Heart left ventricle (tissue), 16 donors: ENCODE data around the gene CNTROB. TPM values are rescaled to one million over a fixed set of nuclear protein-coding genes. Genes with fewer than 3 reads are reported as not detected.
A peak's percentile ranks its signal among the peaks of the same experiment; 100 is the strongest.

ENCODE experiments used
- ATAC-seq, 4 donors: fragments of 200-7000 bp; cut with Tn5 transposase; one replicate each; pipeline ENCODE4 v1.9.1; 2020 to 2022; ENCODE audit warnings: moderate library complexity in 4 of 4, mild to moderate bottlenecking in 3 of 4, moderate number of reproducible peaks in 1 of 4
- DNase-seq, 5 donors: peaks; one replicate each; pipeline ENCODE4 v3.0.0-alpha.2; 2020
- H3K27ac ChIP-seq, 12 donors: fragments of 200-600 bp; sonication (generic) in 4 of 12; one replicate each; pipeline versions ENCODE4 v1.5.0 to v1.8.0; 2016 to 2022; ENCODE audit warnings: mild to moderate bottlenecking in 2 of 12
- H3K27me3 ChIP-seq, 9 donors: fragments of 200-600 bp; sonication (generic) in 2 of 9; one replicate each; pipeline versions ENCODE4 v1.5.1 to v1.8.0; 2016 to 2022; ENCODE audit warnings: mild to moderate bottlenecking in 3 of 9
- H3K36me3 ChIP-seq, 9 donors: fragments of 200-600 bp; sonication (generic) in 2 of 9; one replicate each; pipeline versions ENCODE4 v1.5.0 to v1.8.0; 2018 to 2022; ENCODE audit warnings: mild to moderate bottlenecking in 2 of 9
- H3K4me1 ChIP-seq, 12 donors: fragments of 200-600 bp; sonication (generic) in 4 of 12; one replicate each; pipeline versions ENCODE4 v1.5.0 to v1.8.0; 2016 to 2022; ENCODE audit warnings: mild to moderate bottlenecking in 3 of 12
- H3K4me3 ChIP-seq, 12 donors: fragments of 200-600 bp; sonication (generic) in 4 of 12; one replicate each; pipeline versions ENCODE4 v1.5.0 to v1.8.0; 2017 to 2022; ENCODE audit warnings: mild to moderate bottlenecking in 9 of 12, moderate library complexity in 4 of 12
- H3K9me3 ChIP-seq, 12 donors: fragments of 200-600 bp; sonication (generic) in 4 of 12; one replicate each; pipeline versions ENCODE4 v1.5.0 to v1.8.0; 2016 to 2022; ENCODE audit warnings: mild to moderate bottlenecking in 1 of 12
- POLR2A ChIP-seq, 2 donors: fragments of 450-650 bp; IDR thresholded peaks; one replicate each; pipeline ENCODE4 v1.6.1; 2017; ENCODE audit warnings: antibody characterized with exemption in 2 of 2, mild to moderate bottlenecking in 2 of 2, moderate library complexity in 2 of 2
- WGBS, 4 donors: extraction: QIAGEN DNeasy Blood & Tissue Kit in 2 of 4; methylation state at CpG; one replicate each; pipeline versions ENCODE4 v1.1.5 to v1.1.7; 2013 to 2018; 5-methylcytosine and 5-hydroxymethylcytosine counted together
- intact Hi-C, 10 donors: fragments of 100-400 bp; cut with DNase I; formaldehyde crosslinking; loops; one replicate each; pipeline versions ENCODE4 v1.11.1 to v1.14.2; 2022
- polyA plus RNA-seq, 2 donors: library from polyadenylated mRNA; stranded (reverse); fragments of 200-250 nt; gene quantifications; one replicate each; pipeline ENCODE4 v1.2.3, GENCODE V29; 2013
- total RNA-seq, 9 donors: library from RNA; depleted of rRNA in 2 of 9; stranded (reverse); fragments of >200 nt in 2 of 9; fragmentation: NEBNext Ultra II Directional in 3 of 9; extraction: Animal tissue kit (Norgen Biotek cat#: 25700) in 3 of 9; gene quantifications; one replicate each; pipeline versions ENCODE4 v1.1.0 to v1.2.4, GENCODE V29; 2016 to 2023
- TF ChIP-seq, protein P1 (sequence below), 12 donors: fragments of 200-600 bp; sonication (generic) in 4 of 12; IDR thresholded peaks; one replicate each; pipeline versions ENCODE4 v1.5.0 to v1.8.0; 2018 to 2022; ENCODE audit warnings: antibody characterized with exemption in 12 of 12, mild to moderate bottlenecking in 5 of 12
- donor health status: ischemic (EF 13 %, LVEDD 7.1; RV severe dilation, severe dysfunction).
- donor health status: healthy with polysubstance abuse.
- donor health status: DM: no; HTN: yes; CAD: no.
- donor health status: DM: no; HTN: no; CAD: no.
- donor health status: ischemic (EF 25% LVEDD 6.9; RV normal size, moderate dysfunction).
- donor health status: ischemic (EF 25% LVEDD 5.7; RV mildly dilated, moderate dysfunction).
- donor health status: healthy.
- donor health status: DM: yes; HTN: yes; CAD: no.
- donor health status: ischemic (EF 35%, LVEDD 5.7; RV mildly dilated, moderate dysfunction).
- donor health status: nonischemic (EF 11% LVEDD 7.7; RV severe dilation, severe dysfunction).
- donor health status: DM: yes; HTN: yes; CAD: no.
- donor health status: PGD.
- donor health status: ischemic (EF 29% LVEDD 5.4; RV normal size, mild dysfunction).
- donor health status: nonischemic (EF 23%, LVEDD 6.1; RV moderate dilation, normal function).

CNTROB gene
- total and polyA plus RNA-seq, 11 donors = 7.9 to 19.2 (median 11.2) TPM

- no peaks in the 10 kb centered on the region for H3K36me3 ChIP-seq
- TF ChIP-seq, protein P1, sequence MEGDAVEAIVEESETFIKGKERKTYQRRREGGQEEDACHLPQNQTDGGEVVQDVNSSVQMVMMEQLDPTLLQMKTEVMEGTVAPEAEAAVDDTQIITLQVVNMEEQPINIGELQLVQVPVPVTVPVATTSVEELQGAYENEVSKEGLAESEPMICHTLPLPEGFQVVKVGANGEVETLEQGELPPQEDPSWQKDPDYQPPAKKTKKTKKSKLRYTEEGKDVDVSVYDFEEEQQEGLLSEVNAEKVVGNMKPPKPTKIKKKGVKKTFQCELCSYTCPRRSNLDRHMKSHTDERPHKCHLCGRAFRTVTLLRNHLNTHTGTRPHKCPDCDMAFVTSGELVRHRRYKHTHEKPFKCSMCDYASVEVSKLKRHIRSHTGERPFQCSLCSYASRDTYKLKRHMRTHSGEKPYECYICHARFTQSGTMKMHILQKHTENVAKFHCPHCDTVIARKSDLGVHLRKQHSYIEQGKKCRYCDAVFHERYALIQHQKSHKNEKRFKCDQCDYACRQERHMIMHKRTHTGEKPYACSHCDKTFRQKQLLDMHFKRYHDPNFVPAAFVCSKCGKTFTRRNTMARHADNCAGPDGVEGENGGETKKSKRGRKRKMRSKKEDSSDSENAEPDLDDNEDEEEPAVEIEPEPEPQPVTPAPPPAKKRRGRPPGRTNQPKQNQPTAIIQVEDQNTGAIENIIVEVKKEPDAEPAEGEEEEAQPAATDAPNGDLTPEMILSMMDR (IDR thresholded peaks at IDR 0.05) = no peak
- no peak for TF ChIP-seq POLR2A (IDR thresholded peaks at IDR 0.05)
- no peak overlapping the region for H3K4me3 ChIP-seq
- no peak overlapping the region for H3K27ac ChIP-seq
- ATAC-seq = no peak
- no peak for DNase-seq
- peaks cover 0 to 21% (median 11%) of the 10 kb centered on the region in 12 donors for H3K9me3 ChIP-seq
- peaks cover 0 to 17% (median 0%) of the 10 kb centered on the region in 9 donors for H3K27me3 ChIP-seq
- no peaks in the 10 kb centered on the region for H3K4me1 ChIP-seq
- intact Hi-C loops = no loop called here
These were observed 42.7 kb downstream of the CNTROB start for GRCh38 chr17:7974638-7975131.

DNA sequence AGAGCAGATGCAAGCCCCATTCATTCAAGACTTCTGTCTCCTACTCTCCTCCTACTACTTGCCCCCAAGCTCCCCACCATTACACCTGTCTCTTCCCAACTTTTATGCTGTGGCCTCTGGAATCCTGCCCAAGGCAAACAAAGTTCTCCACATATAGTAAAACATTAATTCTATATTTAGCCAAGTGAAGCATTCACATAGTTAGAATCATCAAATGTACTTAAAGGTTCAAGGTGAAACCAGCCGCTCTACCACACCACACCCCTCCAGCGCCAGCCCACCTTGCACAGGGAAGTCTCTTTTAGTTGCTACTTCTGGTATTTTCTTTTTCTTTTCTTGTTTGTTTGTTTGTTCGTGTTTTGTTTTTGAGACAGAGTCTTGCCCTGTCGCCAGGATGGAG lies 45.0 kb downstream of the CNTROB start:
- Histone ChIP-seq H3K27ac (no peak overlapping the region), H3K9me3 (peaks cover 0 to 21% (median 11%) of the 10 kb centered on the region in 12 donors), H3K4me1 (peaks cover 0 to 3% (median 0%) of the 10 kb centered on the region in 12 donors), H3K36me3 (no peaks in the 10 kb centered on the region), H3K4me3 (no peak overlapping the region), H3K27me3 (peaks cover 0 to 10% (median 0%) of the 10 kb centered on the region in 9 donors)
- TF ChIP-seq, protein P1 (IDR thresholded peaks at IDR 0.05) = no peak
- TF ChIP-seq POLR2A (IDR thresholded peaks at IDR 0.05) = no peak
- no peak for DNase-seq
- intact Hi-C loops = no loop called here
- ATAC-seq = no peak
- 89 to 94% (median 92%) methylated on average over 4 of the region's 4 CpGs for WGBS, 4 donors

- intact Hi-C loops = no loop called here
- Histone ChIP-seq H3K4me3 (no peak overlapping the region), H3K4me1 (peaks cover 0 to 8% (median 0%) of the 10 kb centered on the region in 12 donors), H3K36me3 (no peaks in the 10 kb centered on the region), H3K27me3 (peaks cover 0 to 9% (median 0%) of the 10 kb centered on the region in 9 donors), H3K27ac (no peak overlapping the region), H3K9me3 (peaks cover 0 to 21% (median 11%) of the 10 kb centered on the region in 12 donors)
- no peak for DNase-seq
- TF ChIP-seq, protein P1 (IDR thresholded peaks at IDR 0.05) = no peak
- TF ChIP-seq POLR2A (IDR thresholded peaks at IDR 0.05) = no peak
- WGBS, 4 donors = 90 to 94% (median 92%) methylated on average over 5 of the region's 5 CpGs
- ATAC-seq = no peak
These were observed 45.8 kb downstream of the CNTROB start for GRCh38 chr17:7977805-7978204.

GRCh38 chr17:7982173-7982572 lies 50.2 kb downstream of the CNTROB start:
- peaks cover 0 to 16% (median 0%) of the 10 kb centered on the region in 9 donors for H3K27me3 ChIP-seq
- intact Hi-C loops = loop anchor here in 2 of 10 donors (10.0 kb wide), 1 partner anchor 237 kb away; no protein-coding TSS in a partner anchor
- 58 to 71% (median 65%) methylated on average over 7 of the region's 7 CpGs for WGBS, 4 donors

More at GRCh38 chr17:7982173-7982572, 50.2 kb downstream of the CNTROB start:
- H3K9me3 ChIP-seq = no peaks in the 10 kb centered on the region
- TF ChIP-seq, protein P1 (IDR thresholded peaks at IDR 0.05) = no peak
- no peak for TF ChIP-seq POLR2A (IDR thresholded peaks at IDR 0.05)
- H3K36me3 ChIP-seq = no peaks in the 10 kb centered on the region
- H3K4me3 ChIP-seq = no peak overlapping the region
- H3K4me1 ChIP-seq = peaks cover 0 to 8% (median 0%) of the 10 kb centered on the region in 12 donors
- no peak for DNase-seq
- peak in 1 of 4 donors; percentile 28 for ATAC-seq
- no peak overlapping the region for H3K27ac ChIP-seq
